Measurements from ENCODE around the gene CSMD2.

Gene CSMD2

DNA sequence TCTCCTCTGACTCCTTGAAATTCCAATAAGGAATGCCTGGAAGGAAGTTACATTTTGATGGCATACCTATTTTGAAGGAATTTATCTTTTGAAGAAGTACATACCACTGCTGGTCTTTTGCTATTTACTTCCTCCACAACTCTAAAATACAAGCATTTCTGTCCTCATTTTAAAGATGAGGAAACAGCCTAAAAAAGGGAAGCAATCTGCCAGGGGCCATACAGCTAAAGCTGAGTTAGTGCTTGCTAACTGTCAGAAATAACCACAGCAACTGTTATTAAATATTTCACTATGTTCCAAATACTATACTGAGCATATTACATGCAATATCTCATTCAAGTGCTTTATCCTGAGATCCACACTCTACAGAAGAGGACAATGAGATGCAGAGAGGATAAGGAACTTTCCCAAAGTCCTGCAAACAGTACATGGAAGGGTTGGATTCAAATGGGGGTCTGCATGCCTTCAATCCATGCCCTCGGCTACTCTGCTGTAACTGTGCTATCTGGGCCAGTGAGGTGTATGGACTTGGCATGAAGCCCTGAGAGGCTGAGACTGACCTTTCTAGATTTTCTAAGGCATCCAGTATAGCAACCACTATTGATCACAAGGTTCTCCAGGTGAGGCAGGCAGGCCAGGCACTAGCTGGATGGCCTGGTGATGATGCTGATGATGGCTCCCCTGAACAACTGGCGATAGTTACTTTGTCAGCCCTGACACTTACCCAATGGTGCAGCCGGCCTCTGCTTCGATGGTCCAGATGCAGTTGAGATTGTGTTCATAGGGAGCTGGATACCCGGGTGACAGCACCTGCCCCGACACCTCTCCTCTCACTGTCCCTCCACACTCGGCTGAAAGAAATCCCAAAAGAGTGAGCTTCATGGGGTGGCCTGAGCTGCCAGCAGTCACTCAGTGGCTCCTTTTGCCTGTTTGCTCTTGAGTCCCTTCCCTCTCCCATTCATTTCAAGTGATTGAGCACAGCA, 472.5 kb downstream of the CSMD2 start:
- TF ChIP-seq ZBTB7A (IDR thresholded peaks at IDR 0.05; ENCODE audit: low read depth): no peak
- TF ChIP-seq TAF1 (IDR thresholded peaks at IDR 0.05; ENCODE audit: low read depth): no peak
- no peak for TF ChIP-seq YY1 (IDR thresholded peaks at IDR 0.05; ENCODE audit: low read depth)
- no peak for TF ChIP-seq RAD21 (IDR thresholded peaks at IDR 0.05; ENCODE audit: low read depth)
- TF ChIP-seq EP300 (IDR thresholded peaks at IDR 0.05; ENCODE audit: borderline replicate concordance): no peak
- TF ChIP-seq, protein P1, sequence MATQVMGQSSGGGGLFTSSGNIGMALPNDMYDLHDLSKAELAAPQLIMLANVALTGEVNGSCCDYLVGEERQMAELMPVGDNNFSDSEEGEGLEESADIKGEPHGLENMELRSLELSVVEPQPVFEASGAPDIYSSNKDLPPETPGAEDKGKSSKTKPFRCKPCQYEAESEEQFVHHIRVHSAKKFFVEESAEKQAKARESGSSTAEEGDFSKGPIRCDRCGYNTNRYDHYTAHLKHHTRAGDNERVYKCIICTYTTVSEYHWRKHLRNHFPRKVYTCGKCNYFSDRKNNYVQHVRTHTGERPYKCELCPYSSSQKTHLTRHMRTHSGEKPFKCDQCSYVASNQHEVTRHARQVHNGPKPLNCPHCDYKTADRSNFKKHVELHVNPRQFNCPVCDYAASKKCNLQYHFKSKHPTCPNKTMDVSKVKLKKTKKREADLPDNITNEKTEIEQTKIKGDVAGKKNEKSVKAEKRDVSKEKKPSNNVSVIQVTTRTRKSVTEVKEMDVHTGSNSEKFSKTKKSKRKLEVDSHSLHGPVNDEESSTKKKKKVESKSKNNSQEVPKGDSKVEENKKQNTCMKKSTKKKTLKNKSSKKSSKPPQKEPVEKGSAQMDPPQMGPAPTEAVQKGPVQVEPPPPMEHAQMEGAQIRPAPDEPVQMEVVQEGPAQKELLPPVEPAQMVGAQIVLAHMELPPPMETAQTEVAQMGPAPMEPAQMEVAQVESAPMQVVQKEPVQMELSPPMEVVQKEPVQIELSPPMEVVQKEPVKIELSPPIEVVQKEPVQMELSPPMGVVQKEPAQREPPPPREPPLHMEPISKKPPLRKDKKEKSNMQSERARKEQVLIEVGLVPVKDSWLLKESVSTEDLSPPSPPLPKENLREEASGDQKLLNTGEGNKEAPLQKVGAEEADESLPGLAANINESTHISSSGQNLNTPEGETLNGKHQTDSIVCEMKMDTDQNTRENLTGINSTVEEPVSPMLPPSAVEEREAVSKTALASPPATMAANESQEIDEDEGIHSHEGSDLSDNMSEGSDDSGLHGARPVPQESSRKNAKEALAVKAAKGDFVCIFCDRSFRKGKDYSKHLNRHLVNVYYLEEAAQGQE (IDR thresholded peaks at IDR 0.05; ENCODE audit: low read depth): no peak
- TF ChIP-seq, protein P2, sequence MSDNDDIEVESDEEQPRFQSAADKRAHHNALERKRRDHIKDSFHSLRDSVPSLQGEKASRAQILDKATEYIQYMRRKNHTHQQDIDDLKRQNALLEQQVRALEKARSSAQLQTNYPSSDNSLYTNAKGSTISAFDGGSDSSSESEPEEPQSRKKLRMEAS (IDR thresholded peaks at IDR 0.05): no peak
- TF ChIP-seq CREB1 (IDR thresholded peaks at IDR 0.05; ENCODE audit: low read depth): no peak
- no peak for TF ChIP-seq EGR1 (IDR thresholded peaks at IDR 0.05)
- no peak for TF ChIP-seq TEAD4 (IDR thresholded peaks at IDR 0.05)
- no peak for TF ChIP-seq CEBPB (IDR thresholded peaks at IDR 0.05)
- TF ChIP-seq TCF12 (IDR thresholded peaks at IDR 0.05; ENCODE audit: low read depth): no peak
- no peak for TF ChIP-seq FOXM1 (IDR thresholded peaks at IDR 0.05; ENCODE audit: borderline replicate concordance, low read depth)
- TF ChIP-seq NFIC (IDR thresholded peaks at IDR 0.05): no peak
- TF ChIP-seq, protein P3, sequence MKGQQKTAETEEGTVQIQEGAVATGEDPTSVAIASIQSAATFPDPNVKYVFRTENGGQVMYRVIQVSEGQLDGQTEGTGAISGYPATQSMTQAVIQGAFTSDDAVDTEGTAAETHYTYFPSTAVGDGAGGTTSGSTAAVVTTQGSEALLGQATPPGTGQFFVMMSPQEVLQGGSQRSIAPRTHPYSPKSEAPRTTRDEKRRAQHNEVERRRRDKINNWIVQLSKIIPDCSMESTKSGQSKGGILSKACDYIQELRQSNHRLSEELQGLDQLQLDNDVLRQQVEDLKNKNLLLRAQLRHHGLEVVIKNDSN (IDR thresholded peaks at IDR 0.05): no peak

- no peak for TF ChIP-seq EGR1 (IDR thresholded peaks at IDR 0.05)
- TF ChIP-seq, protein P2 (IDR thresholded peaks at IDR 0.05): no peak
- TF ChIP-seq CREB1 (IDR thresholded peaks at IDR 0.05; ENCODE audit: low read depth): no peak
- TF ChIP-seq YY1 (IDR thresholded peaks at IDR 0.05; ENCODE audit: low read depth): no peak
- no peak for TF ChIP-seq CEBPB (IDR thresholded peaks at IDR 0.05)
- TF ChIP-seq EP300 (IDR thresholded peaks at IDR 0.05; ENCODE audit: borderline replicate concordance): no peak
- no peak for TF ChIP-seq RAD21 (IDR thresholded peaks at IDR 0.05; ENCODE audit: low read depth)
Observed at GRCh38 chr1:33687000-33687399, 478.0 kb downstream of the CSMD2 start.

GRCh38 chr1:33686551-33686950, 478.5 kb downstream of the CSMD2 start:
- TF ChIP-seq, protein P1 (IDR thresholded peaks at IDR 0.05; ENCODE audit: low read depth): no peak
- TF ChIP-seq EP300 (IDR thresholded peaks at IDR 0.05; ENCODE audit: borderline replicate concordance) (no peak), CREB1 (IDR thresholded peaks at IDR 0.05; ENCODE audit: low read depth) (no peak), EGR1 (IDR thresholded peaks at IDR 0.05) (no peak), TAF1 (IDR thresholded peaks at IDR 0.05; ENCODE audit: low read depth) (no peak), RAD21 (IDR thresholded peaks at IDR 0.05; ENCODE audit: low read depth) (no peak), FOXM1 (IDR thresholded peaks at IDR 0.05; ENCODE audit: borderline replicate concordance, low read depth) (no peak), TCF12 (IDR thresholded peaks at IDR 0.05; ENCODE audit: low read depth) (no peak), CEBPB (IDR thresholded peaks at IDR 0.05) (no peak), NFIC (IDR thresholded peaks at IDR 0.05) (no peak), ZBTB7A (IDR thresholded peaks at IDR 0.05; ENCODE audit: low read depth) (no peak), TEAD4 (IDR thresholded peaks at IDR 0.05) (no peak), YY1 (IDR thresholded peaks at IDR 0.05; ENCODE audit: low read depth) (no peak)
- TF ChIP-seq, protein P2 (IDR thresholded peaks at IDR 0.05): no peak
- TF ChIP-seq, protein P3 (IDR thresholded peaks at IDR 0.05): no peak

DNA sequence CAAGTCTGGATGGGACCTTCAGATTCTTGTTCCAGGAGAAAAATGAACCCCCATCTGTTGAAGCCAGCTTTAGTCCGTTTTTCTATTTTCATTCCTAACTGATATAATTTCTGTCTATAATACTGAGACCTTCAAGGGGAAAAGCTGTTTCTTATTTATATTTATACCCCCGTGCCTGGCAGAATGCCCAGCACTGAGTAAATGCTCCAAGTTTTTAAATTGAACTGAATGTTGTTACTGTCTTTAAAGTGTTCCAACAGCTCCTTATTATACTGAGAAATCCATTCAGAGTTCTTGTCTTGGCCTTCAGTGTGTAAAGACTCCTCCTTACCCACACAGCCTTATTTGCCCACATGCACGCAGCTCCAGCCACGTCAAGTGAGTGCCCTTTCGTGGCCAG, 479.8 kb downstream of the CSMD2 start:
- TF ChIP-seq, protein P1 (IDR thresholded peaks at IDR 0.05; ENCODE audit: low read depth): no peak
- TF ChIP-seq CREB1 (IDR thresholded peaks at IDR 0.05; ENCODE audit: low read depth): no peak
